Measurements from ENCODE around the gene DNAH6. TPM values are rescaled to one million over a fixed set of nuclear protein-coding genes. Genes with fewer than 3 reads are reported as not detected.

DNAH6 gene
- total and polyA plus RNA-seq, 2 experiments from 2014 or later, result 0.11 TPM; not detected in 1

DNA sequence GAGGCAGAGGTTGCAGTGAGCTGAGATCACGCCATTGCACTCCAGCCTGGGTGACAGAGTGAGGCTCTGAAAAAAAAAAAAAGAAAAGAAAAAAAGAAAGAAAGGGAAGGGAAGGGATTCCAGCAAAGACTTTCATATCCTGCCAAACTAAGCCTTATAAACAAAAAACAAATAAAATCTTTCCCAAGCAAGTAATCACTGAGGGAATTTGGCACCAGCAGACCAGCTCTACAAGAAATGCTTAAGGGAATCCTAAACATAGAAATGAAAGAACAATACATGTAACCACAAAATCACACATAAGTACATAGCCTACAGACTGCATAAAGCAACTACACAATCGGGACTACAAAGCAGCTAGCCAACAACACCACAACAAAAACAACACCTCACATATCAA, 285.5 kb downstream of the DNAH6 start:
- H3K27me3 ChIP-seq (replicated peaks; ENCODE audit: insufficient read depth), result no peaks in the 10 kb centered on the region
- no peak overlapping the region for H2AFZ ChIP-seq
- no peaks in the 10 kb centered on the region for H3K36me3 ChIP-seq (ENCODE audit: low read depth)
- no peak for TF ChIP-seq EZH2 (IDR thresholded peaks at IDR 0.05; ENCODE audit: insufficient read depth, poor library complexity, severe bottlenecking)
- TF ChIP-seq EZH2phosphoT487 (IDR thresholded peaks at IDR 0.05; ENCODE audit: insufficient read depth, low read depth), result no peak
- no peak overlapping the region for H3K4me2 ChIP-seq (ENCODE audit: unreplicated experiment)
- no peak overlapping the region for H3K27ac ChIP-seq
- H3K9me3 ChIP-seq (ENCODE audit: low read depth), result no peaks in the 10 kb centered on the region
- H3K9me2 ChIP-seq (ENCODE audit: insufficient read depth), result no peaks in the 10 kb centered on the region
- H3K79me2 ChIP-seq (ENCODE audit: insufficient read depth), result no peaks in the 10 kb centered on the region
- no peaks in the 10 kb centered on the region for H4K20me1 ChIP-seq (ENCODE audit: insufficient read depth)
- peaks cover 17% of the 10 kb centered on the region for H3F3A ChIP-seq (ENCODE audit: insufficient read depth)
- WGBS, 2 experiments (ENCODE audit: low coverage in 1 of 2, low lambda C conversion rate in 2 of 2, missing lambda C conversion rate in 2 of 2), result 78 to 85% methylated on average over 2 of the region's 2 CpGs
- H3K9ac ChIP-seq, result no peak overlapping the region
- in situ Hi-C loops (cut with MboI), result no loop called here
- peaks cover 21% of the 10 kb centered on the region for H3K4me1 ChIP-seq (ENCODE audit: insufficient read depth)
- DNase-seq, result no peak
- no peak overlapping the region for H3K4me3 ChIP-seq

GRCh38 chr2:84805250-84805958, 289.1 kb downstream of the DNAH6 start:
- peaks cover 35% of the 10 kb centered on the region for H3F3A ChIP-seq (ENCODE audit: insufficient read depth)
- peak overlapping the region; percentile 16; the same call in 1 of the 2 replicates for H3K27ac ChIP-seq
- H3K4me2 ChIP-seq (ENCODE audit: unreplicated experiment), result peak overlapping the region; percentile 21
- H3K9me2 ChIP-seq (ENCODE audit: insufficient read depth), result no peaks in the 10 kb centered on the region
- H3K36me3 ChIP-seq (ENCODE audit: low read depth), result no peaks in the 10 kb centered on the region
- no peak overlapping the region for H3K9ac ChIP-seq
- H3K27me3 ChIP-seq (replicated peaks; ENCODE audit: insufficient read depth), result no peaks in the 10 kb centered on the region
- in situ Hi-C loops (cut with MboI), result no loop called here
- H3K4me1 ChIP-seq (ENCODE audit: insufficient read depth), result peaks cover 39% of the 10 kb centered on the region
- TF ChIP-seq EZH2phosphoT487 (IDR thresholded peaks at IDR 0.05; ENCODE audit: insufficient read depth, low read depth), result no peak
- no peak for TF ChIP-seq EZH2 (IDR thresholded peaks at IDR 0.05; ENCODE audit: insufficient read depth, poor library complexity, severe bottlenecking)
- peak; percentile 41 for DNase-seq
- no peak overlapping the region for H3K4me3 ChIP-seq
- no peaks in the 10 kb centered on the region for H3K79me2 ChIP-seq (ENCODE audit: insufficient read depth)
- H2AFZ ChIP-seq, result no peak overlapping the region
- H3K9me3 ChIP-seq (ENCODE audit: low read depth), result no peaks in the 10 kb centered on the region
- H4K20me1 ChIP-seq (ENCODE audit: insufficient read depth), result no peaks in the 10 kb centered on the region
- 0% methylated on average over 1 of the region's 1 CpG for WGBS, 2 experiments (ENCODE audit: low coverage in 1 of 2, low lambda C conversion rate in 2 of 2, missing lambda C conversion rate in 2 of 2)

- H3K27ac ChIP-seq, result peak overlapping the region; percentile 83
- DNase-seq, result peak; percentile 93
- 2 to 5% methylated on average over 4 of the region's 4 CpGs for WGBS, 2 experiments (ENCODE audit: low coverage in 1 of 2, low lambda C conversion rate in 2 of 2, missing lambda C conversion rate in 2 of 2)
- H3F3A ChIP-seq (ENCODE audit: insufficient read depth), result peaks cover 35% of the 10 kb centered on the region
- H3K9me3 ChIP-seq (ENCODE audit: low read depth), result no peaks in the 10 kb centered on the region
- H2AFZ ChIP-seq, result peak overlapping the region; percentile 46; the same call in 1 of the 2 replicates
- in situ Hi-C loops (cut with MboI), result no loop called here
- H4K20me1 ChIP-seq (ENCODE audit: insufficient read depth), result no peaks in the 10 kb centered on the region
- H3K4me1 ChIP-seq (ENCODE audit: insufficient read depth), result peaks cover 39% of the 10 kb centered on the region
- H3K4me3 ChIP-seq, result peak overlapping the region; percentile 48
- no peaks in the 10 kb centered on the region for H3K79me2 ChIP-seq (ENCODE audit: insufficient read depth)
- H3K27me3 ChIP-seq (replicated peaks; ENCODE audit: insufficient read depth), result no peaks in the 10 kb centered on the region
- 0 out of 2 replicates have a peak, but pooled peaks have one; percentile 26 for TF ChIP-seq EZH2phosphoT487 (IDR thresholded peaks at IDR 0.05; ENCODE audit: insufficient read depth, low read depth)
- TF ChIP-seq EZH2 (IDR thresholded peaks at IDR 0.05; ENCODE audit: insufficient read depth, poor library complexity, severe bottlenecking), result no peak
- peak overlapping the region; percentile 59 for H3K9ac ChIP-seq
- H3K4me2 ChIP-seq (ENCODE audit: unreplicated experiment), result peak overlapping the region; percentile 64
- H3K36me3 ChIP-seq (ENCODE audit: low read depth), result no peaks in the 10 kb centered on the region
- no peaks in the 10 kb centered on the region for H3K9me2 ChIP-seq (ENCODE audit: insufficient read depth)
These were observed 290.8 kb downstream of the DNAH6 start for GRCh38 chr2:84807063-84807485.

DNA sequence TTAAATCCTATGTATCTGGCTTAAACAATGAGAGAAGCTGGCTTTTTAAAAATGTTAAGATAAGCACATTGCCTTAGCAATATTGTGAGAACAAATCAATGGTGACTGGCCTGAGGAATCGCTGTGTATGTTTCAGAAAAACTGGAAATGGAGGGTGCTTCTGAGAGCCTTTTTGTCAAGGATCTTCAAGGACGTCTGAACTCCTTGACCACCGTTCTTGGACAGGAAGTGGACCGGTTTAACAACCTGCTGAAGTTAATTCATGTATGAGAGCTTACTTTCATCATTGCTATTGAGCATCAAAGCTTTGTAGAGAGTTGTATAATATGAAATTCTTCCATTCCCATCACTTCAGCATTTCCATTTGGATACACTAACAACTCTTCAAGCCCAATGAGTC, 292.0 kb downstream of the DNAH6 start:
- H3F3A ChIP-seq (ENCODE audit: insufficient read depth), result peaks cover 35% of the 10 kb centered on the region
- H3K4me3 ChIP-seq, result no peak overlapping the region
- H3K4me2 ChIP-seq (ENCODE audit: unreplicated experiment), result no peak overlapping the region
- H3K79me2 ChIP-seq (ENCODE audit: insufficient read depth), result no peaks in the 10 kb centered on the region
- 0 out of 2 replicates have a peak overlapping the region, but pooled peaks have one; percentile 83 for H3K27ac ChIP-seq
- no peaks in the 10 kb centered on the region for H3K27me3 ChIP-seq (replicated peaks; ENCODE audit: insufficient read depth)
- in situ Hi-C loops (cut with MboI), result no loop called here
- WGBS, 2 experiments (ENCODE audit: low coverage in 1 of 2, low lambda C conversion rate in 2 of 2, missing lambda C conversion rate in 2 of 2), result 93 to 94% methylated on average over 4 of the region's 4 CpGs
- peaks cover 39% of the 10 kb centered on the region for H3K4me1 ChIP-seq (ENCODE audit: insufficient read depth)
- no peaks in the 10 kb centered on the region for H3K9me2 ChIP-seq (ENCODE audit: insufficient read depth)
- no peaks in the 10 kb centered on the region for H4K20me1 ChIP-seq (ENCODE audit: insufficient read depth)
- no peak overlapping the region for H2AFZ ChIP-seq
- no peaks in the 10 kb centered on the region for H3K36me3 ChIP-seq (ENCODE audit: low read depth)
- H3K9ac ChIP-seq, result no peak overlapping the region
- H3K9me3 ChIP-seq (ENCODE audit: low read depth), result no peaks in the 10 kb centered on the region
- TF ChIP-seq EZH2 (IDR thresholded peaks at IDR 0.05; ENCODE audit: insufficient read depth, poor library complexity, severe bottlenecking), result no peak
- no peak for DNase-seq

Data from GM23248 (cell line).